Karpas-422 (cell line): Measurements from ENCODE around the gene STK32B. TPM values are rescaled to one million over a fixed set of nuclear protein-coding genes. Genes with fewer than 3 reads are reported as not detected.
A peak's percentile ranks its signal among the peaks of the same experiment; 100 is the strongest.

Experiments
- DNase-seq: peaks from one replicate; pipeline ENCODE4 v3.0.0-alpha.2; 2015
- H2AFZ ChIP-seq: fragments of 200-600 bp; sonication (generic); 2 replicates; pipeline ENCODE4 v1.6.1; 2014; ENCODE audit warnings: antibody characterized with exemption, low read length, mixed read lengths
- H3K27ac ChIP-seq: fragments of 200-600 bp; sonication (generic); 2 replicates; pipeline ENCODE4 v1.5.1; 2014; ENCODE audit warnings: mild to moderate bottlenecking, low read length, moderate library complexity
- H3K27me3 ChIP-seq: fragments of 200-600 bp; sonication (generic); 2 replicates; pipeline ENCODE4 v1.6.1; 2014; ENCODE audit warnings: low read length, mixed read lengths
- H3K36me3 ChIP-seq: fragments of 200-600 bp; sonication (generic); 2 replicates; pipeline ENCODE4 v1.6.1; 2014; ENCODE audit warnings: low read length, mixed read lengths; ENCODE audit not compliant: insufficient read depth
- H3K4me1 ChIP-seq: fragments of 200-600 bp; sonication (generic); 2 replicates; pipeline ENCODE4 v1.6.1; 2014; ENCODE audit warnings: mild to moderate bottlenecking, low read length, mixed read lengths
- H3K4me2 ChIP-seq: fragments of 200-600 bp; sonication (generic); 2 replicates; pipeline ENCODE4 v1.6.1; 2014; ENCODE audit warnings: low read length, low read depth, mild to moderate bottlenecking; ENCODE audit not compliant: poor library complexity, severe bottlenecking
- H3K4me3 ChIP-seq: fragments of 200-600 bp; sonication (generic); 2 replicates; pipeline ENCODE4 v1.5.1; 2014; ENCODE audit warnings: mild to moderate bottlenecking, antibody characterized with exemption, low read length, mixed read lengths
- H3K79me2 ChIP-seq: fragments of 200-600 bp; sonication (generic); 2 replicates; pipeline ENCODE4 v1.6.1; 2014; ENCODE audit warnings: mild to moderate bottlenecking, low read length, mixed read lengths
- H3K9ac ChIP-seq: fragments of 200-600 bp; sonication (generic); 2 replicates; pipeline ENCODE4 v1.6.0; 2014; ENCODE audit warnings: low read length
- H3K9me2 ChIP-seq: fragments of 200-600 bp; sonication (generic), shearing (Covaris generic); replicated peaks from 2 replicates; pipeline ENCODE4 v1.6.0; 2014; ENCODE audit warnings: mild to moderate bottlenecking, low read length, moderate library complexity; ENCODE audit not compliant: insufficient read depth
- H3K9me3 ChIP-seq: fragments of 300-700, 200-600 bp; sonication (generic); 2 replicates; pipeline ENCODE4 v1.6.1; 2014; ENCODE audit warnings: low read length, mixed read lengths
- H4K20me1 ChIP-seq: fragments of 200-600 bp; sonication (generic); 2 replicates; pipeline ENCODE4 v1.6.1; 2014; ENCODE audit warnings: mild to moderate bottlenecking, antibody characterized with exemption, low read length, low read depth; ENCODE audit not compliant: insufficient read depth
- total RNA-seq: library from RNA; depleted of rRNA; stranded (reverse); fragments of >200 nt; shearing (Covaris generic); gene quantifications from 2 replicates; pipeline ENCODE4 v1.2.3, GENCODE V29; 2014; ENCODE audit warnings: low replicate concordance

STK32B gene
- total RNA-seq, 1 experiment from 2014 or later: not detected

- no peak for DNase-seq
- no peaks in the 10 kb centered on the region for H3K79me2 ChIP-seq
- no peaks in the 10 kb centered on the region for H3K9me3 ChIP-seq
- H3K27me3 ChIP-seq: no peaks in the 10 kb centered on the region; the same call in 1 of the 2 replicates
- no peak overlapping the region for H2AFZ ChIP-seq
- H3K4me3 ChIP-seq: no peak overlapping the region
- no peaks in the 10 kb centered on the region for H4K20me1 ChIP-seq
- peaks cover 6% of the 10 kb centered on the region; the same call in 1 of the 2 replicates for H3K4me1 ChIP-seq
- H3K27ac ChIP-seq: no peak overlapping the region
- H3K36me3 ChIP-seq: no peaks in the 10 kb centered on the region
- H3K9me2 ChIP-seq: no peaks in the 10 kb centered on the region
- no peak overlapping the region for H3K9ac ChIP-seq
- H3K4me2 ChIP-seq: no peak overlapping the region
Measured at GRCh38 chr4:5044341-5044740, 6.9 kb upstream of the STK32B start.

DNA sequence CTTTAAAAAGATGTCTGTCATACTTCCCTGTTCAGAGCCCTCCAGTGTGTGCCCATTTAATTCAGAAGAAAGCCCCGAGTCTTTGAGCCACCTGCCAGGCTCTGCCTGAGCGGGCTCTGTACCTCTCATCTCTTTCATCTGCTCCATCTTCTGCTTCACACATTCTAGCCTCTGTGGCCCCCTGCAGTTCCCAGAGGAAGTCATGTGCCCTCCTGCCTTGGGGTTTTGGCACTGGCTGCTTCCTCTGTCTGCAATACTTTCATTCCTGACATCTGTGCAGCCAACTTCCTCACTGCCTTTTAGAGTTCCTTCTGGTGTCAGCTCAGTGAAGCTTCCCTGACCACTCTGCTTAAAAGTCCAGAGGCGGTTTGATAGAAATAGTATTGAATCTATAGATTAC is 6.2 kb upstream of the STK32B start:
- no peaks in the 10 kb centered on the region for H4K20me1 ChIP-seq
- no peaks in the 10 kb centered on the region for H3K36me3 ChIP-seq
- H3K27me3 ChIP-seq: no peaks in the 10 kb centered on the region; the same call in 1 of the 2 replicates
- H2AFZ ChIP-seq: no peak overlapping the region
- no peaks in the 10 kb centered on the region for H3K9me2 ChIP-seq
- no peak overlapping the region for H3K27ac ChIP-seq
- no peak overlapping the region for H3K9ac ChIP-seq
- H3K79me2 ChIP-seq: no peaks in the 10 kb centered on the region
- H3K4me1 ChIP-seq: peaks cover 6% of the 10 kb centered on the region; the same call in 1 of the 2 replicates
- H3K4me2 ChIP-seq: no peak overlapping the region
- H3K9me3 ChIP-seq: no peaks in the 10 kb centered on the region
- no peak overlapping the region for H3K4me3 ChIP-seq
- DNase-seq: no peak

- no peaks in the 10 kb centered on the region for H3K27me3 ChIP-seq
- no peaks in the 10 kb centered on the region for H3K36me3 ChIP-seq
- no peak overlapping the region for H2AFZ ChIP-seq
Measured at GRCh38 chr4:5048721-5049120, 2.6 kb upstream of the STK32B start.

DNA sequence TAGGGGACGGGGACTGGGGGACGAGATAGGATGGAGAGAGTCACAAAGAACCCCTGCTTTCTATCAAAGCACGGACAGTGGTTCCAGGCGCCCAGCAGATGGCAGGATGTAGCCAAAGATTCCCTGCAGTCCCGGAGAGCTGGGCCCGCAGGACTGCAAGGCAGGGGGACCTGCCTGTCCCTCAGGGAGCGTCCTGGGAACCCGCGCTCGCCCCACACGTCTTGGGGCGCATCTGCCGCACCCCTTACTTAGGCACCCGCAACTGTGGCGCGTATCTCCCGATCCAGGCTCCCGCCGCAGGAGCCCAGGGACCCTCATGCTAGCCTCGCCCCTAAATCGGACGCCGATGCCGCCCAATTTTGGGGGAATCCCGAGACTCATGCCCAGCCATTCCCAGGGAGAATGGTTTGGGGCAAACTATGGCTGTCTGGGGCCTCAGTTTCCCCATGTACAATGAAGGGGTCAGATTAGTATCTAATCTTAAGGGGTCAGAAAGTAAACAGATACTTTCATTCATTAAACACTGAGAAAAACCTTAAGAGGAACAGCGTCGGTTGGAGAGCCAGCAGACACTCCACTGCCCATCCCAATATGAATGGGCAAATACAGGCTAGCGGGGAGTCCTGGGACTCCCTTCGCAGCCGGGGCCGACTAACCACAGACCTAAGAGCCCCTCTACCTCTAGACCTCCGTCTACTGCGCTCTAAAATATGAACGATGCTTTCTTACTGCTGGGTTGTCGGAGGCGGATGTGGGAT is 581 bp upstream of the STK32B start:
- H3K27ac ChIP-seq: no peak overlapping the region
- no peak overlapping the region for H3K9ac ChIP-seq
- no peaks in the 10 kb centered on the region for H3K4me1 ChIP-seq
- H2AFZ ChIP-seq: no peak overlapping the region
- no peaks in the 10 kb centered on the region for H3K9me3 ChIP-seq
- DNase-seq: peak; percentile 69
- no peaks in the 10 kb centered on the region for H3K27me3 ChIP-seq
- no peaks in the 10 kb centered on the region for H3K9me2 ChIP-seq
- H3K36me3 ChIP-seq: no peaks in the 10 kb centered on the region
- no peaks in the 10 kb centered on the region for H4K20me1 ChIP-seq
- H3K4me2 ChIP-seq: no peak overlapping the region
- H3K79me2 ChIP-seq: no peaks in the 10 kb centered on the region
- no peak overlapping the region for H3K4me3 ChIP-seq

More at GRCh38 chr4:5048721-5049120, 2.6 kb upstream of the STK32B start:
- no peaks in the 10 kb centered on the region for H3K4me1 ChIP-seq
- H3K27ac ChIP-seq: no peak overlapping the region
- H3K9me3 ChIP-seq: no peaks in the 10 kb centered on the region
- no peak overlapping the region for H3K4me2 ChIP-seq
- no peak for DNase-seq
- no peaks in the 10 kb centered on the region for H3K79me2 ChIP-seq
- no peak overlapping the region for H3K4me3 ChIP-seq
- no peaks in the 10 kb centered on the region for H3K9me2 ChIP-seq
- H4K20me1 ChIP-seq: no peaks in the 10 kb centered on the region
- no peak overlapping the region for H3K9ac ChIP-seq

DNA sequence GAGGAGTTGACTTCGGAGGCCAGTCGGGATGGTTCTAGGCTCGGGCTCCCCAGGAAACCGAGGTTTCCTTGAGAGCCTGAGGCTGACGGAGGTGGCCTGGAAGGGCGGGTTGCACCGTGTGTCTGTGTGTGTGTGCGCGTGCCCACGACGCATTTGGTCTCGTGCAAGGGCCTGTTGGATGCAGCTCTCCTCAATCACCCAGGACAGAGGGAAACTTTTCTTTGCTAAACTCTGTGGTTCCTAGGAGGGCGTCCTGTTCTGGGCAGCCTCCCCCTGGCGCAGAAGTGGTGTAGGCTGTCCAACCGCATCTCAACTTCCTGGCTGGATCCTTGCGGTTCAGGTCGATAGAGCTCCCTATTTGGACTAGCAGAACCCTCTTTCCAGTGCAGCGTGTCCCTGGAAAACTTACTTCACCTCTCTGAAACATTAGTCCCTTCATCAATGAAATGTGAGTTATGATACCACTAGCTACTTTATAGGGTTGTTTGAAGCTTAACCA is 973 bp downstream of the STK32B start:
- H3K79me2 ChIP-seq: no peaks in the 10 kb centered on the region
- DNase-seq: no peak
- H2AFZ ChIP-seq: no peak overlapping the region
- H3K4me3 ChIP-seq: no peak overlapping the region
- H4K20me1 ChIP-seq: no peaks in the 10 kb centered on the region
- H3K4me1 ChIP-seq: no peaks in the 10 kb centered on the region
- no peak overlapping the region for H3K27ac ChIP-seq
- H3K9me2 ChIP-seq: no peaks in the 10 kb centered on the region
- H3K4me2 ChIP-seq: no peak overlapping the region
- H3K9me3 ChIP-seq: no peaks in the 10 kb centered on the region
- H3K36me3 ChIP-seq: no peaks in the 10 kb centered on the region
- no peak overlapping the region for H3K9ac ChIP-seq
- H3K27me3 ChIP-seq: no peaks in the 10 kb centered on the region

DNA sequence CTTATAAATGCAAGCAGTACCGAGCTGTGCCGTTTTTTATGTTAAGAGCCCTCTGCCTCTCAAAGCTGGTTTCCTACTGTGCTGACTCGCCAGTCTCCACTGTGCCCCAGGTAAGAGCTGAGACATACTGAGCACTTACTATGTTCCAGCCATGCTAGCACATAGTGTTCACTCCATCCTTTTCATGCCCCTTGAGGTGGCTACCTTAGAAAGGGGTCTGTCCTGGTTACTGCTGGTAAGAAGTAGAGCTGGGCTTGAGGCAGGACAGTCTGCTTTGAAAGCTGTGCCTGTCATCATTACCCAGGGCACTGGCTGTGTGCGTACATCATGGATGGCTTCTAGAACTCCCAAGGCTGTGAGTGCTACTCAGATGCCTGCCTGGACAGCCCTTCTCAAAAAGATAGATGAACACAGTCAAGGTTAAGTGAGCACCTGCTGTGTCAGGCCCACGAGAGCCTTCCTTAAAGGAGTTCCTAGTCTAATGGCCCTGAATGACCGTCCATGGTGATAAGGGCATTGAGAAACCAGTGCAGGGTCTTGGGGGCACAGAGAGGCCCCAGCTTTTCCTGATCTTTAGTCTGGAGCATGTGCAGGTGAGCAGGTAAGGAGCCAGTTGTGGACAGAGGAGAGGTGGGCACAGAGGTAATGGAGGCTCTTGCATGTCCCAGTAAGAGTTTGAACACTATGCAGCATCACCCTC is 1.6 kb downstream of the STK32B start:
- Histone ChIP-seq H3K27me3 (no peaks in the 10 kb centered on the region), H3K27ac (no peak overlapping the region)

GRCh38 chr4:5054532-5054931 is 3.3 kb downstream of the STK32B start:
- H2AFZ ChIP-seq: no peak overlapping the region
- no peak overlapping the region for H3K27ac ChIP-seq
- H3K4me3 ChIP-seq: no peak overlapping the region
- H3K9me3 ChIP-seq: no peaks in the 10 kb centered on the region
- H3K36me3 ChIP-seq: no peaks in the 10 kb centered on the region
- H3K9ac ChIP-seq: no peak overlapping the region
- H3K4me2 ChIP-seq: no peak overlapping the region
- DNase-seq: no peak
- H3K27me3 ChIP-seq: no peaks in the 10 kb centered on the region
- no peaks in the 10 kb centered on the region for H3K4me1 ChIP-seq
- H3K79me2 ChIP-seq: no peaks in the 10 kb centered on the region
- no peaks in the 10 kb centered on the region for H4K20me1 ChIP-seq
- H3K9me2 ChIP-seq: no peaks in the 10 kb centered on the region

More for the DNA sequence above, 1.6 kb downstream of the STK32B start:
- no peak for DNase-seq
- no peak overlapping the region for H3K4me2 ChIP-seq
- H3K4me1 ChIP-seq: no peaks in the 10 kb centered on the region
- H3K36me3 ChIP-seq: no peaks in the 10 kb centered on the region
- no peaks in the 10 kb centered on the region for H4K20me1 ChIP-seq
- H3K79me2 ChIP-seq: no peaks in the 10 kb centered on the region
- H3K4me3 ChIP-seq: no peak overlapping the region
- H3K9ac ChIP-seq: no peak overlapping the region
- no peaks in the 10 kb centered on the region for H3K9me2 ChIP-seq
- no peaks in the 10 kb centered on the region for H3K9me3 ChIP-seq
- H2AFZ ChIP-seq: no peak overlapping the region

DNA sequence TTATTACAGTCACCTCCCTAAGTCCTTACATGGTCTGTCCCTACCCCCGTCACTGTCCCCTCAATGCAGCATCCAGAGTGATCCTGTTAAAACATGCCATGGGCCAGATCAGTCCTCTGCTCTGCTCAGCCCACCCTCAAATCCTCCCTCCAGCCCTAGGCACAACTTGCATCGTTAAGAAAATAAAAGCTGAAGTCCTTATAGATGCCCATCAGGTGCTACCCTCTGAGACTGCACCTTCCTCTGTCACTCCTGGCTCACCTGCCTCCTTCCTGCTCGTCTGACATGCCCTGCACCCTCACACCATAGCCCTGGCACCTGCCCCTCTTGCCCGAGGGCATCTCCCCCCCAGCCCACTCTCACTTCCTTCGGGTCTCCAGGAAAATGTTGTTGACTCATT is 4.1 kb downstream of the STK32B start:
- H3K9ac ChIP-seq: no peak overlapping the region
- no peaks in the 10 kb centered on the region for H3K4me1 ChIP-seq
- no peaks in the 10 kb centered on the region for H3K27me3 ChIP-seq
- no peak for DNase-seq
- no peaks in the 10 kb centered on the region for H3K9me3 ChIP-seq
- H3K4me2 ChIP-seq: no peak overlapping the region
- no peaks in the 10 kb centered on the region for H3K79me2 ChIP-seq
- H3K27ac ChIP-seq: no peak overlapping the region
- no peaks in the 10 kb centered on the region for H3K36me3 ChIP-seq
- H4K20me1 ChIP-seq: no peaks in the 10 kb centered on the region
- H2AFZ ChIP-seq: no peak overlapping the region
- no peak overlapping the region for H3K4me3 ChIP-seq
- no peaks in the 10 kb centered on the region for H3K9me2 ChIP-seq
